Measurements from ENCODE around the gene ENTPD3. TPM values are rescaled to one million over a fixed set of nuclear protein-coding genes. Genes with fewer than 3 reads are reported as not detected.

The ENTPD3 gene
- total RNA-seq, 2 donors from 2014 or later: not detected

Other genes with a start within 250 kb of the ENTPD3 start
- 10 to 100 TPM; 33.3 to 45.3 TPM for gene EIF1B, start 77.5 kb upstream of the ENTPD3 start, total RNA-seq
- gene RPL14, start 70.2 kb downstream of the ENTPD3 start, total RNA-seq: 1,000 to 10,000 TPM; 1,149 to 1,386 TPM
- 10 to 100 TPM in 1 of 2 donors, 1 to 10 TPM in 1; 7.5 to 12.6 TPM for gene ZNF619, start 89.9 kb downstream of the ENTPD3 start, total RNA-seq
- 1 to 10 TPM; 4.6 to 6.2 TPM for gene ZNF620, start 118.9 kb downstream of the ENTPD3 start, total RNA-seq
- gene ZNF621, start 137.8 kb downstream of the ENTPD3 start, total RNA-seq: 10 to 100 TPM; 23.7 to 27.5 TPM